ENCODE data around the gene C12orf43. TPM values are rescaled to one million over a fixed set of nuclear protein-coding genes. Genes with fewer than 3 reads are reported as not detected.

Gene C12orf43
- total RNA-seq, 1 experiment from 2014 or later: 34.3 TPM

GRCh38 chr12:121004253-121004815, 12.0 kb downstream of the C12orf43 start:
- in situ Hi-C loops (cut with HindIII; ENCODE audit: low pct_unique_long_range_greater_than_20kb, low sequenced_read_pairs): no loop called here
- no peak for DNase-seq (ENCODE audit: low read depth)

GRCh38 chr12:121003650-121004049, 12.6 kb downstream of the C12orf43 start:
- in situ Hi-C loops (cut with HindIII; ENCODE audit: low pct_unique_long_range_greater_than_20kb, low sequenced_read_pairs): no loop called here
- no peak for DNase-seq (ENCODE audit: low read depth)

- in situ Hi-C loops (cut with HindIII; ENCODE audit: low pct_unique_long_range_greater_than_20kb, low sequenced_read_pairs): no loop called here
- no peak for DNase-seq (ENCODE audit: low read depth)
Observed at GRCh38 chr12:121001841-121002483, 14.3 kb downstream of the C12orf43 start.

- in situ Hi-C loops (cut with HindIII; ENCODE audit: low pct_unique_long_range_greater_than_20kb, low sequenced_read_pairs): no loop called here
Observed at GRCh38 chr12:121001060-121001459, 15.2 kb downstream of the C12orf43 start.

GRCh38 chr12:121000530-121000929, 15.8 kb downstream of the C12orf43 start:
- no peak for DNase-seq (ENCODE audit: low read depth)
- in situ Hi-C loops (cut with HindIII; ENCODE audit: low pct_unique_long_range_greater_than_20kb, low sequenced_read_pairs): no loop called here

More at GRCh38 chr12:121001060-121001459, 15.2 kb downstream of the C12orf43 start:
- no peak for DNase-seq (ENCODE audit: low read depth)

- DNase-seq (ENCODE audit: low read depth): no peak
- in situ Hi-C loops (cut with HindIII; ENCODE audit: low pct_unique_long_range_greater_than_20kb, low sequenced_read_pairs): no loop called here
Observed at GRCh38 chr12:120999191-121000120, 16.8 kb downstream of the C12orf43 start.

GRCh38 chr12:120998435-120998834, 17.9 kb downstream of the C12orf43 start:
- no peak for DNase-seq (ENCODE audit: low read depth)
- in situ Hi-C loops (cut with HindIII; ENCODE audit: low pct_unique_long_range_greater_than_20kb, low sequenced_read_pairs): no loop called here

- in situ Hi-C loops (cut with HindIII; ENCODE audit: low pct_unique_long_range_greater_than_20kb, low sequenced_read_pairs): no loop called here
Observed at GRCh38 chr12:120997448-120997847, 18.8 kb downstream of the C12orf43 start.

GRCh38 chr12:120996133-120996746, 20.0 kb downstream of the C12orf43 start:
- DNase-seq (ENCODE audit: low read depth): no peak
- in situ Hi-C loops (cut with HindIII; ENCODE audit: low pct_unique_long_range_greater_than_20kb, low sequenced_read_pairs): no loop called here

More at GRCh38 chr12:120997448-120997847, 18.8 kb downstream of the C12orf43 start:
- DNase-seq (ENCODE audit: low read depth): no peak

- in situ Hi-C loops (cut with HindIII; ENCODE audit: low pct_unique_long_range_greater_than_20kb, low sequenced_read_pairs): no loop called here
Observed at GRCh38 chr12:120994589-120995337, 21.5 kb downstream of the C12orf43 start.

GRCh38 chr12:120994059-120994458, 22.2 kb downstream of the C12orf43 start:
- in situ Hi-C loops (cut with HindIII; ENCODE audit: low pct_unique_long_range_greater_than_20kb, low sequenced_read_pairs): no loop called here
- DNase-seq (ENCODE audit: low read depth): no peak

More at GRCh38 chr12:120994589-120995337, 21.5 kb downstream of the C12orf43 start:
- no peak for DNase-seq (ENCODE audit: low read depth)

GRCh38 chr12:120993496-120993895, 22.8 kb downstream of the C12orf43 start:
- in situ Hi-C loops (cut with HindIII; ENCODE audit: low pct_unique_long_range_greater_than_20kb, low sequenced_read_pairs): no loop called here
- no peak for DNase-seq (ENCODE audit: low read depth)

- in situ Hi-C loops (cut with HindIII; ENCODE audit: low pct_unique_long_range_greater_than_20kb, low sequenced_read_pairs): no loop called here
- no peak for DNase-seq (ENCODE audit: low read depth)
Observed at GRCh38 chr12:120992989-120993388, 23.3 kb downstream of the C12orf43 start.

GRCh38 chr12:120991965-120992364, 24.3 kb downstream of the C12orf43 start:
- in situ Hi-C loops (cut with HindIII; ENCODE audit: low pct_unique_long_range_greater_than_20kb, low sequenced_read_pairs): no loop called here
- no peak for DNase-seq (ENCODE audit: low read depth)

- no peak for DNase-seq (ENCODE audit: low read depth)
- in situ Hi-C loops (cut with HindIII; ENCODE audit: low pct_unique_long_range_greater_than_20kb, low sequenced_read_pairs): no loop called here
Observed at GRCh38 chr12:120990487-120991055, 25.7 kb downstream of the C12orf43 start.

GRCh38 chr12:120989687-120990086, 26.6 kb downstream of the C12orf43 start:
- DNase-seq (ENCODE audit: low read depth): no peak
- in situ Hi-C loops (cut with HindIII; ENCODE audit: low pct_unique_long_range_greater_than_20kb, low sequenced_read_pairs): no loop called here

GRCh38 chr12:120988658-120989057, 27.6 kb downstream of the C12orf43 start:
- DNase-seq (ENCODE audit: low read depth): no peak
- in situ Hi-C loops (cut with HindIII; ENCODE audit: low pct_unique_long_range_greater_than_20kb, low sequenced_read_pairs): no loop called here

GRCh38 chr12:120988234-120988633, 28.1 kb downstream of the C12orf43 start:
- DNase-seq (ENCODE audit: low read depth): no peak
- in situ Hi-C loops (cut with HindIII; ENCODE audit: low pct_unique_long_range_greater_than_20kb, low sequenced_read_pairs): no loop called here

All from Caki2 (cell line).